SK-N-SH treated with all-trans-retinoic acid at 6 μM for 48 hours (cell line): ENCODE data around the gene SMG1.
"Not testable (repeated sequence)": the region's sequence is repeated elsewhere in the genome, so short reads cannot be mapped to it uniquely, and the experiment has no call there.

Source experiments
- ATAC-seq: fragments of 200-7000 bp; cut with Tn5 transposase; 3 replicates; pipeline ENCODE4 v1.9.1; 2020; ENCODE audit warnings: mild to moderate bottlenecking, moderate library complexity
- GLIS3 ChIP-seq: fragments of 250-450 bp; sonication (Bioruptor Pico); IDR thresholded peaks from 2 replicates; pipeline ENCODE4 v1.5.0; 2020; ENCODE audit warnings: mild to moderate bottlenecking, moderate library complexity
- ISL1 ChIP-seq: fragments of 250-450 bp; sonication (Bioruptor Pico); IDR thresholded peaks from 2 replicates; pipeline ENCODE4 v2.1.2; 2022; ENCODE audit warnings: mild to moderate bottlenecking, moderate library complexity
- OSR1 ChIP-seq: fragments of 250-450 bp; sonication (Bioruptor Pico); IDR thresholded peaks from 2 replicates; pipeline ENCODE4 v1.8.0; 2022; ENCODE audit warnings: moderate library complexity, mild to moderate bottlenecking, inconsistent platforms
- TCF4 ChIP-seq: fragments of 250-450 bp; sonication (Bioruptor Pico); IDR thresholded peaks from 2 replicates; pipeline ENCODE4 v1.8.0; 2021; ENCODE audit warnings: mild to moderate bottlenecking, moderate library complexity, borderline replicate concordance
- TOX ChIP-seq: fragments of 250-450 bp; sonication (Bioruptor Pico); IDR thresholded peaks from 2 replicates; pipeline ENCODE4 v1.8.0; 2021; ENCODE audit warnings: mild to moderate bottlenecking, moderate library complexity, borderline replicate concordance
- ZFP30 ChIP-seq: fragments of 450-650 bp; formaldehyde crosslinking; IDR thresholded peaks from 2 replicates; pipeline ENCODE4 v1.5.0; 2022; ENCODE audit warnings: mild to moderate bottlenecking, moderate library complexity
- ZNF8 ChIP-seq: fragments of 450-650 bp; formaldehyde crosslinking; IDR thresholded peaks from 2 replicates; pipeline ENCODE4 v1.5.0; 2020; ENCODE audit warnings: mild to moderate bottlenecking, moderate library complexity
- TF ChIP-seq, protein P1 (sequence below): fragments of 250-450 bp; sonication (Bioruptor Pico); IDR thresholded peaks from 2 replicates; pipeline ENCODE4 v1.5.1; 2021; ENCODE audit warnings: mild to moderate bottlenecking, moderate library complexity
- TF ChIP-seq, protein P2 (sequence below): fragments of 250-450 bp; sonication (Bioruptor Pico); IDR thresholded peaks from 2 replicates; pipeline ENCODE4 v1.5.1; 2020; ENCODE audit warnings: low read depth, mild to moderate bottlenecking, moderate library complexity

SMG1 gene

DNA sequence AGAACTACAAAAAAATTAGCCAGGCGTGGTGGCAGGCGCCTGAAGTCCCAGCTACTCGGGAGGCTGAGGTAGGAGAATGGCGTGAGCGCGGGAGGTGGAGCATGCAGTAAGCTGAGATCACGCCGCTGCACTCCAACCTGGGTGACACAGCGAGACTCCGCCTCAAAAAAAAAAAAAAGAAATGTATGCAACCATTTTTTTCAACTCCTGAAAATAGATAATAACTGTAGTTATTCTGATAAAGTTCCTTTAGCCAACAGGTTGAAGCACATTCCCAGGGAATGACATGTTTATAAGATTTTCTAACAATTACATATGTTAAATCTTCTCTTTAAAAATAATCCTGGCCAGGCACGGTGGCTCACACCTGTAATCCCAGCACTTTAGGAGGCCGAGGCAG is 17.5 kb downstream of the SMG1 start:
- ATAC-seq = not testable (repeated sequence)

DNA sequence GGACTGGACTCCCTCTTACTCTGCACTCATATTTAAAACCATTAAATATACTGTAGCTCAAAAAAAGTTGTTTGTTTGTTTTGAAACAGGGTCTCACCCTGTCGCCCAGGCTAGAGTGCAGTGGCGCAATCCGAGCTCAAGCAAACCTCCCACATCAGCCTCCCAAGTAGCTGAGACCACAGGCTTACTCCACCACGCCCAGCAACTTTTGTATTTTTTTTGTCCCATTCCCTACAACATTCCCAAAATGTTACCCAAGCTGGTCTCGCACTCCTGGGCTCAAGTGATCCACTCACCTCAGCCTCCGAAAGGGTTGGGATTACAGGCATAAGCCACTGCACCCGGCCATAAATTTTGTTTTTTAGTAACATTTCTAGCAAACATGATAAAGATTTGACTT is 23.4 kb downstream of the SMG1 start:
- not testable (repeated sequence) for ATAC-seq

DNA sequence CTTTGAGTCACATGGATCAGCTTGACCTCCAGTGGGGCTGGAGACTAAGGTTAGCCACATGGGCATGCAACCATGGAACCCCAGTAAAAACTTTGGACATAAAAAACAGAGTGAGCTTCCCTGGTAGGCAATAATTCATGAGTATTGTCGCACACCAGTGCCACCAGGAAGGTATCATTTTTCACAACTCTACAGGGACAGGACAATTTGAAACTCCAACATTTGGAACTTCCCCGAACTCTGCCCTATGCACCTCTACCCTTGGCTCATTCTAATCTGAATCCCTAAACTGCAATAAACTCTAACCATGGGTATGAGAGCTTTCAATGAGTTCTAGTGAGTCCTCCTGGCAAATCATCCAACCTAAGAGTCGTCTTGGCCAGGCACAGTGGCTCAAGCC is 24.2 kb downstream of the SMG1 start:
- ATAC-seq = not testable (repeated sequence)

DNA sequence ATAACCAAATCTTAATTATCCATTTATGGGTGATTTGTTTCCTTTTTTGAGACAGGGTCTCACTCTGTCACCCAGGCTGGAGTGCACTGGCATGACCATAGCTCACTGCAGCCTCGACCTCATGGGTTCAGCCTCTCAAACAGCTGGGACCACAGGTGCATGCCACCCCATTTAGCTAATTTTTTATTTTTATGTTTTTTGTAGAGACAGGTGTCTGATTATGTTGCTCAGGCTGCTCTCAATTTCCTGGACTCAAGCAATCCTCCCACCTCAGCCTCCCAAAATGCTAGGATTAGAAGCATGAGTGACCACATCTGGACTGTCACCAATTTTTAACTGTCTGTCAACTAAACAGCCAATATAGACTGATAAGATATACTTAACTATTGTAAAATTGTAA is 25.0 kb downstream of the SMG1 start:
- ATAC-seq = not testable (repeated sequence)

DNA sequence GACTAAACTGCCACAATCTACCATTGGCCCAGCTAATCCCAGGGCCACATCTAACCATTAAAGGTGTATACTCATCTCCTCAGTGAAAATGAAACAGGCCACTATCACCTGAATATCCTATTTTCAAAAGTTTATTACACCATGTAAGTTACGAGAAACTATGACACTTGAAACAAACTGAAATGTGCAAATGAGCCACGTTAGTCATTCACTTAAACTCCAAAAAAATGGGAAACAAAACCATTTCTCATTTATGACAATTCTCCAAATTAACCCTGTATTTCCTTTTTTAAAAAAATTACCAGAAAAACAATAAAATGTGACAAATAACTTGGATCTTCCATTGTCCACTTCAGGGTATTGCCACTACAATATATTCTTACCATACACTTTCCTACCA is 41.8 kb downstream of the SMG1 start:
- not testable (repeated sequence) for ATAC-seq

DNA sequence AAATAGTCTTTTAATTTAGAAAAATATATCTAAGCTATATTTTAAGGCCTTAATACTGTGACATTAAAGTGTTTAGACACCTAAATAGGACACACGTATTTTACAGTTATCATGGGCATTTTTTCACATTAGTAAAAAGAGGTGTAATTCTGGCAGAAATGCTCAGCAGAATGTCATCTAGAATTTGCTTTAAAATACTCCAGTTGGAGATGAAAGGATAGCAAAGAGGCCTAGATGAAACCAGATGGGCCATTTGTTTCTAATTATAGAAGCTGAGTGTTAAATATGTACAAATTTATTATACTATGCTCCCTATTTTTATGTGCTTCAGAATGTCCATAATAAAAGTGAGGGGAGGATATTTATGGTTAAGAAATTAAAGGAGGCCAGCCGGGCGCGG is 48.5 kb downstream of the SMG1 start:
- ATAC-seq = not testable (repeated sequence)
- TF ChIP-seq TCF4 = peak; percentile 90

DNA sequence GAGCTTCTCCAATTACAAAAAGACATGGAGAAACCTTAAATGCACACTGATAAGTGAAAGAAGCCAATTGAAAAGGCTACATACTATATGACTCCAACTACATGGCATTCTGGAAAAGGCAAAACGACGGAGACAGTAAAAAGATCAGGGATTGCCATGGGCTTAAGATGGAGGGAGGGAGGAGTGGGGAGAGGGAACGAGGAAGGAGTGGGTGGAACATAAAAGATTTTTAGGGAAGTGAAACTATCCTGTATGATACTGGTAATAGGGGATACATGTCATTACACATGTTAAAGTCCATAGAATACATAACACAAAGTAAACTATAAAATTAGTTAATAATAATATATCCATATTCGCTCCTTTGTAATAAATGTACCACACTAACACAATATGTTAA is 48.9 kb downstream of the SMG1 start:
- ATAC-seq = not testable (repeated sequence)

DNA sequence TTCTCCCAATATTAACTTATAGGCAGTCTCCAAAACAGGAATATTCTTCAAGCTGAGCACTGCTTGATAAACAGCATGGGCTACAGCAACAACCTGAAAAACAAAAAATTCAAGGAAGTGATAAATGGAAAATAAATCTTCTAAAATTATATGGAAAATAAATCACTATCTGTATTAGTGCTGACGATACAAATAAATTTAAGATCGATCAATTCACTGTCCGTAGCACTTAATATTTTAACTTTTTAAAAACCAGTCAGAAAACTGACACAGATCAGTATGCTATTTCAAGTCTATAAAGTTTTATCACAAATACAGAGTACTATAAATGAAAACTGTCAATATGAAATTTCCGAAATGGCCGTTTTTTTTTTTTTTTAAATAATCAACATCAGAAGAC is 49.9 kb downstream of the SMG1 start:
- ATAC-seq = not testable (repeated sequence)

DNA sequence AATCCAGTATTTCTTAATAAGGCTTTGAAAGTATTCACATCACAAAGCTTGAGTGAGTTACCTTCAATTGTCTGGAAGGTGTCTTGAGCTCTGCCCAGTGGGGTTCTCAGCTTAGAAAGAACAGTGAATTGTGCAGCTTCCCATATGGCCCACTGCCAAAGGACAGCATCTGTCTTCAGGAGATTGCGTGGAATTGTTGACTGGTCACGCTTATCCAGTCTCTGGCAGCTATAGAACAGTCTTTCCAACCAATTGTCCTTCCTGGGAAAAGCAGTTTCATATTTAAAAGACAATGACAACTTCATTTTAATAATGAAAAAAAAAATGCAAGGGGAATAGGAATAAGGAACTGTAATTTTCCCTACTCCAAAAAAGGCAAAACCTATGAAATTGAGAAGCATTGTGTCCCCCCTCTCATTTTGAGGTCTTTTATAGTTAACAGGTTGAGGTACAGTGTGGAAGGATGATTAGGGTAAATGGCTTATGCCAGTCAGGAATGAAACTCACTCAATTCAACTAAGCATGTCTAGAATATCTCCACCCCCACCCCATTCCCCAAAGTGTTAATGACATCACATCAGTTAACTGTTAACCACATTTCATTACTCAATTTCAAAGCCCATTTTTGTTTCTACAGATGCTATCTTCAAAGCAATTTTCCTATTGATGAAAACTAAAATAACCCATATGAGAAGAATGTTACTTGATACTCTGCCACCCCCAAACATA is 57.0 kb downstream of the SMG1 start:
- ATAC-seq = not testable (repeated sequence)

DNA sequence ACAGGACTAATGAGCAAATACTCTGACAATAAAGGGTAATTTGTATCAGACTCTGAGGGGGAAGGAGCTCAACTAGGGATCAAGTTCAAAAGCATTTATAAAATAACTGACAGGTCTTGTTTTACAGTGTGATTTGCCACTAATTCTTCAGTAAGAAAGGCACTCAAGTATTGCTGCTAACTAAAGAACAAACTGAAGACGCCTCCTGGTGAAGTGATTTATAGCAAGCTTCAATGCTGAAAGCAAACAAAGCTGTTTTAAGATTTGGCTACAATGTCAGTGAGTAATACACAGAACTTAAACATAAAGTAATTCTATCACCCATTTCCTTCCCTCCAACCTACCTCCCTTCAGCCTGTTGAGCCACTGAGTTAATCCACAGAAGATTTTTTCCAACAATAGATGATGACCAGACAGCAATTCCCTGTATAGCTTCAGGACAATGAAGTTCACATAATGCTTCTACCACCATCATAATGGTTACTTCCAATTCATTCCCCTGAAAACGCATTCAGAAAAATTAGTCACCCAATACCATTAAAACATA is 59.9 kb downstream of the SMG1 start:
- not testable (repeated sequence) for ATAC-seq

DNA sequence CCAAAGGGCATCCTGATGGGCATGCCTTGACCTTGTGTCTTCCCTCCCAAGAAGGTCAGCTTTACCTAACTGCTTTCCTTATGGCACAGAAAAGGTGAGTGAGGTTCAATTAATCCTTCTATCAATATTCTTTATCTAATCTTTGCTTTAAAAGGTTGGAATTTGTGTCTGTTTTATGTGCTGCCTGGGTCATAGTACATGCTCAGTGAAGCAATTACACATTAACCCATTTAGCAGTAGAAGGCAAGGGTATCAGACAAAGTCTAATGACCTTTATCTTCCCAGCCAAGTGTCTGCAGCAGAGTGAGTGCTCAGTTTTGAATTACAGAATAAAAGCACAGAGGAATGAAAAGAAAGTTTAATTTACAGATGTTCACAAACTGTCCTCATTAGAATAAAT is 63.3 kb downstream of the SMG1 start:
- ATAC-seq = not testable (repeated sequence)

DNA sequence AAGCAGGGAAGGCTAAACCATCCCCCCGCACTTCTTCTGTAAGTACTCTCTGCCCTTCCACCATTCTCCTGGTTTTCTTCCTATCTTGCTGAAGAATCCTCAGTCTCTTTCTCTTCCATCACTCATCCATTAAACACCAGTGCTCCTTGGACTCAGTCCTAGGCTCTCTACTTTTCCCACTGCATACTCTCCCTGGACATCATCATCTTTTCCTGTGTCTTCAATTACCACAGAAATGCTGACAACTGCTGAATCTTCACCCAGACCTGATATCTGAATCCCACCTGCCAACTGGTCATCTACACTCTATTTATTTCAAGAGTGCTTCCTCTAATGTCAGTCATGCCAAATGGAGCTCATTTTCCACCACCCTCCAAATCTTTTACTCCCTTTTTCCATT is 71.0 kb downstream of the SMG1 start:
- TF ChIP-seq ISL1 (CRISPR knock-in tag) = no peak
- no peak for ATAC-seq

DNA sequence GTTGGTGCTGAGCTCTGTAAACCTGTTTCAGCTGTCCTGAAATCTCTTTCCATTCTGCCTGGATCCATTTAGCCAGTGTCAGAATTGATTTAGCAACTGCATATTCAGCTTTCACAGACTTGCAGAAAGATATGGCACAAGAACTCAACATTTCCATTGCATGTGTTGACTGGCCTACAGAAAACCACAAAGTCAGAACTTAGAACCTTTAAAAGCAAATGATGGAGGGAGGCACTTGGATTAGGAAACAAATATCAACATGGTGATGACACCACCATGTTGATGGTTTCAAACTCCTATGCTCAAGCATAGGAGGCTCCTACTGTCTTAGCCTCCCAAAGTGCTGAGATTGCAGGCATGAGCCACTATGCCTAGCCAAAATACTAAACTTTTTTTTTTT is 72.5 kb downstream of the SMG1 start:
- no peak for TF ChIP-seq TOX (CRISPR knock-in tag)
- no peak for TF ChIP-seq ZFP30 (CRISPR knock-in tag)
- TF ChIP-seq OSR1 (CRISPR knock-in tag) = no peak
- no peak for TF ChIP-seq ZNF8 (CRISPR knock-in tag)
- TF ChIP-seq, protein P1, sequence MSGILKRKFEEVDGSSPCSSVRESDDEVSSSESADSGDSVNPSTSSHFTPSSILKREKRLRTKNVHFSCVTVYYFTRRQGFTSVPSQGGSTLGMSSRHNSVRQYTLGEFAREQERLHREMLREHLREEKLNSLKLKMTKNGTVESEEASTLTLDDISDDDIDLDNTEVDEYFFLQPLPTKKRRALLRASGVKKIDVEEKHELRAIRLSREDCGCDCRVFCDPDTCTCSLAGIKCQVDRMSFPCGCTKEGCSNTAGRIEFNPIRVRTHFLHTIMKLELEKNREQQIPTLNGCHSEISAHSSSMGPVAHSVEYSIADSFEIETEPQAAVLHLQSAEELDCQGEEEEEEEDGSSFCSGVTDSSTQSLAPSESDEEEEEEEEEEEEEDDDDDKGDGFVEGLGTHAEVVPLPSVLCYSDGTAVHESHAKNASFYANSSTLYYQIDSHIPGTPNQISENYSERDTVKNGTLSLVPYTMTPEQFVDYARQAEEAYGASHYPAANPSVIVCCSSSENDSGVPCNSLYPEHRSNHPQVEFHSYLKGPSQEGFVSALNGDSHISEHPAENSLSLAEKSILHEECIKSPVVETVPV (CRISPR knock-in tag) = no peak
- TF ChIP-seq, protein P2, sequence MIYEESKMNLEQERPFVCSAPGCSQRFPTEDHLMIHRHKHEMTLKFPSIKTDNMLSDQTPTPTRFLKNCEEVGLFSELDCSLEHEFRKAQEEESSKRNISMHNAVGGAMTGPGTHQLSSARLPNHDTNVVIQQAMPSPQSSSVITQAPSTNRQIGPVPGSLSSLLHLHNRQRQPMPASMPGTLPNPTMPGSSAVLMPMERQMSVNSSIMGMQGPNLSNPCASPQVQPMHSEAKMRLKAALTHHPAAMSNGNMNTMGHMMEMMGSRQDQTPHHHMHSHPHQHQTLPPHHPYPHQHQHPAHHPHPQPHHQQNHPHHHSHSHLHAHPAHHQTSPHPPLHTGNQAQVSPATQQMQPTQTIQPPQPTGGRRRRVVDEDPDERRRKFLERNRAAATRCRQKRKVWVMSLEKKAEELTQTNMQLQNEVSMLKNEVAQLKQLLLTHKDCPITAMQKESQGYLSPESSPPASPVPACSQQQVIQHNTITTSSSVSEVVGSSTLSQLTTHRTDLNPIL (CRISPR knock-in tag) = no peak
- no peak for TF ChIP-seq TCF4
- TF ChIP-seq GLIS3 (CRISPR knock-in tag) = no peak
- TF ChIP-seq, all 23 proteins: peak for 0
- ATAC-seq = no peak
